ENCODE results near the gene IP6K2.
"Not testable (repeated sequence)": the region's sequence is repeated elsewhere in the genome, so short reads cannot be mapped to it uniquely, and the experiment has no call there.

- not testable (repeated sequence) for TF ChIP-seq CTCF, POLR2A (IDR thresholded peaks at IDR 0.05)
Measured at GRCh38 chr3:48759991-48760540, 43.0 kb upstream of the IP6K2 start.

Data from testis (tissue), 2 donors.